ENCODE measurements around the gene HMGCR.

HMGCR gene

DNA sequence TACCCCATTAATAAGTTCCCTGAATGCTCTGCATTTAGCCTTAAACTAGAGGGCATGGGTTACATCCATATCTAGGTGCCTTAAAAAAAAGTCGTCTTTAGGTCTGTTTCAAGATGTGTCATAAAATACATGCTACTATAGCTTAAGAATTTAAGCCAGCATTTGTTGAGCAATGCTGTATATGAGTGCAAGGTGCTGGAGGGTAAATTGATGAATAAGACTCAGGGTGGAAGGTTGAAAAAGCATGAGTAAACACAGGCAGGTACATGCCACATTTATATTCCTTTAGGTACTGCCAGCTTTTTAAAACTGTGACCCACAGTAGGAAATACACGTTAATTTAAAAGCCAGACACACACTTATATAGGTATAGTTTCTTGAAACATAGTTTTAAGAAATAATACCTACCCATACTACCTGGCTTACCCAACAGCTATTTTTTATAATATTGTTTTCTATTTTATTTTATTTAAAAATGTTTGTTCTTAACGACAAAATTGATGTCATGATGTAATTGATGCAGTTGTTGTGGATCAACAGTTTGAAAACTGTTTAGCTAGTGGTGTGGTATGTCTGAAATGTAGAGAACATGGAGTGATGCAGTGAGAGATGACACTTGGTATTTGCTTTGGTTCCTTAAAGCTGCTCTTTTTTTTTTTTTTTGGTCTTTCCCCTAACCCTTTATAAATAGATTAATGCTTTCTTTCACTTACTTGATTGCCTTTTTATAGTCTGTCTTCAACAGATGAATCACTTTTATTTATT is 3.9 kb downstream of the HMGCR start:
- no peak for DNase-seq (ENCODE audit: low read depth)

DNA sequence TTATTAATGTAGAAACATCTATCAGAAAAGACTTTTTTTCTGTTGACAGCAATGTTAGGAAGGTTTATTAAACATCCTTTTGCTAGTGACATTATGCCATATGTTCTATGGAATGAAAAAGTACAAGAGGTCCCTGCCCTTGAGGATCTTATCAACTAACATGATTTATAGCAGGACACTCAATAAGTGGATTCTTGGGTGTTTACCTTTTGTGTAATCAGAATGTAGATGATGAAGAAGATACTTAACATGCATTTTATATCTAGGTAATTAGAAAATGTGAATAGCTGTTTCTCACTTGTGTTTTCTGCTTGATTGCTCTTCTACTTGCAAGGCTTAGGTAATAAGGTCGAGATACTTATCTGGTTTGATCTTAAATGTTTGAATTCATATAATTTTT is 4.9 kb downstream of the HMGCR start:
- DNase-seq (ENCODE audit: low read depth), result no peak

- DNase-seq (ENCODE audit: low read depth), result no peak
Measured at GRCh38 chr5:75342836-75343235, 5.8 kb downstream of the HMGCR start.

- no peak for DNase-seq (ENCODE audit: low read depth)
Measured at GRCh38 chr5:75348241-75348640, 11.2 kb downstream of the HMGCR start.

DNA sequence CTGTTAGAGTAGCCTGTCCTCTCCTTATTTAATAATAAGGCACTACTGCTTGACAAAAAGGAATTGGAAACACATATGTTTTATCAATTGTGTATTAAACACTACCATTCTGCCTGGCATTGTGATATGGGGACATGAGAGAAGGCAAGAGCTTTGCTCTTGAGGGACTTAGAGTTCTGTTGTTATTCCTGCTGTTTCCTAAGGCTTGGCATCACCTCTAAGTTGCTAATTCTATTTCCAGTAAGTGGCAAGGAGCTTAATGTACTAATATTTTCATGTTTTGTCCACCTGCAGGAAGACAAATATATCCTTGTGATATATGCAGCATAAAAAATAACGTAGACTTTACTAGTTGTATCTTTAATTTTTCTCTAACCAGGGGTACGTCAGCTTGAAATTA is 12.6 kb downstream of the HMGCR start:
- DNase-seq (ENCODE audit: low read depth), result no peak

GRCh38 chr5:75351139-75351926 is 14.3 kb downstream of the HMGCR start:
- DNase-seq (ENCODE audit: low read depth), result no peak

DNA sequence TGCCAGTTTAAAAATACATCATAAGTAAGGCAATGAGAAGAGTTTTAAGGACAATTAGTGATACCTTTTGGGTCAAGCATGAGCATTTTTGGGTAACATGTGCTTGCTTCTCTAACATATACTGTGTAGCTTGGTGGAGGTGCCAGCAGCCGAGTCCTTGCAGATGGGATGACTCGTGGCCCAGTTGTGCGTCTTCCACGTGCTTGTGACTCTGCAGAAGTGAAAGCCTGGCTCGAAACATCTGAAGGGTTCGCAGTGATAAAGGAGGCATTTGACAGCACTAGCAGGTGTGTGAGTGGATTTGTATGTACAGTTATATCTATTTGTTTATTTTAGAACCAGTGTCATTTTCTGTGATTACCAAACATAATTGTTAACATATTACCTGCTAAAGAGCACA is 18.2 kb downstream of the HMGCR start:
- DNase-seq (ENCODE audit: low read depth), result no peak

DNA sequence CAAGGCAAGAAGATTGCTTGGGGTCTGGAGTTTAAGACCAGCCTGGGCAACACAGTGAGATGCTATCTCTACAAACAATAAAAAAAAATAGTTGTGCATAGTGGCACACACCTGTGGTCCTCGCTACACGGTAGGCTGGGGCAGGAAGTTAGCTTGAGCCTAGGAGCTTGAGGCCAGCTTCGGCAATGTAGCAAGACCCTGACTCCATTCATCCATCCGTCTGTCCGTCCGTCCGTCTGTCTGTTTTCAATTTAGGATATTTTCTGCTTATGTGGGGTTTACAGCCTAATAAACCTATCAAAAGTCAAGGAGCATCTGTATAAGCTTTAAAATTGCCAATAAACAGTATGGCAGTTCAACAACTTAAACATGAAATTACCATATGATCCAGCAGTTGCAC is 19.7 kb downstream of the HMGCR start:
- DNase-seq (ENCODE audit: low read depth), result no peak

DNA sequence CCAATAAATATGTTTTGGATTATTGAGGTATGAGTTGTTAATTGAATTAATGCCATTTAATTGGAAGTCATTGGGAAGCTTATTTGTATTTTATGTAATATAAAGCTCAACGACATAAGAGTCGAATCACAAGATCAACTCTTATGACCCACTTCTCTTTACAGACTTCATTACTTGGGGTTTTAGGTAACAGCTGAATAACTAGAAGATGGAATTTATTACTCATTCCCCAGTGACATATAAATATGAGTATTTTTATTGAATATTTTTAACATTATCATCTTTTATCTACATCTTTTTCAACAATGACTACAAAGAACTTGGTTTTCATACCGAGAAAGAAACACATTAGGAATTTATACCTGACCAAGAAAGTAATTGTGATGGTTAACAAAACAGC is 21.1 kb downstream of the HMGCR start:
- DNase-seq (ENCODE audit: low read depth), result no peak

- no peak for DNase-seq (ENCODE audit: low read depth)
Measured at GRCh38 chr5:75361310-75361709, 24.3 kb downstream of the HMGCR start.

DNA sequence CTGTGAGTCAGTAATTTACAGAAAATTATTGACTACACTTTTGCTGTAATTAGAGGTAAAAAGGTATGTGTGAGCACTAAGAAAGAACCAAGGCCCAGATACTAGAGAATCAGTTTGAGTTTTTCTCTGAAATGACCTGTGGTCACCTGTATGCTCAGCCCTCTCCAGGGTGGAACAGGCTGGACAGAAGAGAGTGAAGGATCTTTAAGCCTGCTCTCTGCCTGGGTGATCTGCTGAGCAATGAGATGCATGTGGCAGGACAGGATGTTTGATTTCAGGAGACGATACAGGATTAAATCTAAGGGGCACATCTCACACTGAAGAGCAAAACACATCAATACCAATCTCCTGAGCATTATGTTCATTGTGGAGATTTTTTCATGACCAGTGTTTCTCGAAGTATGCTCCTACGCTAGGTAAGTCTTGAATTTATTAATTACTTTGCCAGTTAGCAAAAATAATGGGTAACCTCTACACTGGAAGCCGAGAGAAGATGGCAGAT is 25.5 kb downstream of the HMGCR start:
- DNase-seq (ENCODE audit: low read depth), result no peak

GRCh38 chr5:75363111-75363510 is 26.1 kb downstream of the HMGCR start:
- no peak for DNase-seq (ENCODE audit: low read depth)

DNA sequence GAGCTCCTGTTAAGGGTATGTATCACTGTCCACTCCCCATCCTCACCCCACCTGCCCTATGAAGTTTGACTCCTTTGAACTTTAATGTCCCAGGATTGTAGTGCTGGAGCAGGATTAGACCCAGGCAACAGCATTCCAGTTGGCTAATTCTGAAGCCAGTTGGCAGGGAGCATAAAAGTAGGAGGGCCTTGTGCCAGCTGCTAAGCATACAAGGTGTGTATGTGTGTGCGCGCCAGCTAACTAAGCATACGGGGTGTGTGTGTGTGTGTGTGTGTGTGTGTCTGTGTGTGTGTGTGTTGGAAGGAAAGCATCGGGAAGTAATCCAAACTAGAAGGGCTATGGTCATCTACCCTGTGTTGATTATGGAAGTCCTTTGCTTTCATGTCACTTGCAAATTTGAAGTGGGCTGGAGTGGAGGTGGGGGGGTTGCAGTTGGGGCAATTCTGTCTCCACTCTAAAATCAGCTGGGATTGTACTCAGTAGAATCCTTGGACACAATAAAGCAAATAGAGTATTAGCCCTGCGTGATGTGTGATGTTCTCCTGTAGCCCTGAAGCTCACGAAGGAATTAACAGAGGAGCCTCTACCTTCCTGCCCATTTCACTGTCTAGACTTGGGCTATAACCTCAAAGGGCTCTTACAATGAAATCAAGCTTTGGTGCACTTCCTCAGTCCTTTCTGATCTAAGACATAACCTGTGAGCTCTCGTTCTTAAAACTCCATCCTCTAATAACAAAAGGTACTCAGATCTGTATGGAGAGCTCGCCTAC is 26.9 kb downstream of the HMGCR start:
- DNase-seq (ENCODE audit: low read depth), result no peak

GRCh38 chr5:75364571-75365280 is 27.7 kb downstream of the HMGCR start:
- no peak for DNase-seq (ENCODE audit: low read depth)

DNA sequence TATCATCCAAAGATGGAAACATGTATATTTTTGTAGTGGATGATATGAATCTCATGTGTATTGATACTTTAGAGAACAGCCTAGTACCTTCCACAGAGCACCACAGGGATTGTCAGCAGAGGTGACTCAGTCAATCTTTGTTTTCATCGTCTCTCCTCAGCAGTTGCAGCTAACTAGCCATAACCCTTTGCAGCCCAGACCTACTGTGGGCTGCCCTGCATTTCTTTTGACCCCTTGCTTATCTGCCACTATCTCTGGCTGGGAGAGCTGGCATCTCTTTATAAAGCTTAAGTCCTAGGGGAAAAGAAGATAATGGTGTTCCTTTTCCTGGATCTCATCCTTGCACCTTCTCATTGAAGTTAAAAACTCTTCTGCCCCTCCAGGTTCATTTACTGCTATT is 28.7 kb downstream of the HMGCR start:
- DNase-seq (ENCODE audit: low read depth), result no peak

GRCh38 chr5:75366787-75367186 is 29.8 kb downstream of the HMGCR start:
- no peak for DNase-seq (ENCODE audit: low read depth)

DNA sequence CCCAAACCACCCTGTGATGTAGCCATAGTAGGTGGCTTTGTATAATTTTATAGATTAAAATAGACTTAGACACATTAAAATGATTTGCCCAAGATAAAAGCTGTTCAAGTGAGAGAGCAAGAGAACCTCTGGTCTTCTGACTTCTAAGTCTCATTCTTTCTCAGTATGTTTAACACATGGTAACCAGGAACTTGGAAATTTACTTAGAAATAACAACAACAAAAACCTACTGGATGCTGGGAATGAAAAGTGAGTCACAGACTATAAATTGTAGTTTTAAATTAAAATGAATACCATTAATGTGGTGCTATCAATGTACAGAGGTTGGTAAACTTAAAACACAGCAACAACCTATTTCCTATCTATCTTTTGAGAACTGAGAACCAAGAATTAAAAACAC is 30.4 kb downstream of the HMGCR start:
- DNase-seq (ENCODE audit: low read depth), result no peak

DNA sequence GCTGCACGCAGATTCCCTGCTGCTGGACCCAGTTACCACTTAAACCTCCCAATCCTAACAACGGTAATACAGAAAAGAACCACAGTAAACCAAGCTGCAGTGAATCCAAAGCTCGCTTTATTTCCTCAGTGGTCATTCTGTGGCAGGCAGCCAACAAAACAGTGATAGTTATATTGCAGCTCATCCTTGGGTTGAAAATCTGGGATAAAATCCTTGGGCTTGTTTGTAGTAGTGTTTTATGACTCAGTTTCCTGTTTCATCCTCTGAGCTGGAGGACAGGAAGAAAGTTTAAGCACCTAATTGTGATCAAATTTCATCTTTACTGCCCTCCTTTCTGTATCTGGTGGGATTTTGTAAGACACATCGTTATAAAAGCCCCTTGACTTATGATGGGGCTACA is 31.4 kb downstream of the HMGCR start:
- DNase-seq (ENCODE audit: low read depth), result no peak

DNA sequence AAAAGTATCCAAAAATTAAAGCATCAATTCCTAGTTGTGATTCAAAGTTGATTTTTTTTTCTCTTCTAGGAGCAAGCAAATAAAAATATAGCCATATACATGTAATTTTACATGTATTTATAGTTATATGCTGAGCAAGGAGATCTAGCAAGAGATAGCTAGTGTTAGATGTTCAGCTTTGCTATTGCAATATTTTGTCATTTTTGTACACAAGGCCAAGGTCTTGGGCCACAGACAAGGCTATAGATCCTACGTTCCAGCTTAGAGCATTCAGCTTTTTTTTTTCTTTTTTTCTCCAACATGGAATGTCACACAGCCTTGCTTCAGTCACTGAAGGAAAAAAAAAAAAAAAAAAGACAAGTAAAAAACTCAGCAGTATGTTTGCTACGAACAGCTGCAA is 36.8 kb downstream of the HMGCR start:
- DNase-seq (ENCODE audit: low read depth), result no peak

- DNase-seq (ENCODE audit: low read depth), result no peak
Measured at GRCh38 chr5:75374394-75374814, 37.4 kb downstream of the HMGCR start.

- DNase-seq (ENCODE audit: low read depth), result no peak
Measured at GRCh38 chr5:75375414-75375813, 38.4 kb downstream of the HMGCR start.

GRCh38 chr5:75380099-75380498 is 43.1 kb downstream of the HMGCR start:
- no peak for DNase-seq (ENCODE audit: low read depth)

All from stimulated activated CD8-positive, alpha-beta memory T cell treated with anti-CD3 and anti-CD28 coated beads, Interleukin-12 subunit alpha, Interleukin-12 subunit beta, amount 100 ng/mL, for 1 hour (primary cell).